HG03280 (cell line): ENCODE measurements around the gene ACTN4.
"Not testable (repeated sequence)": the region's sequence is repeated elsewhere in the genome, so short reads cannot be mapped to it uniquely, and the experiment has no call there.

ENCODE experiments used
- ATAC-seq: cut with Tn5 transposase; IDR thresholded peaks from one replicate; pipeline ENCODE4 v1.9.1; 2021; ENCODE audit warnings: mild to moderate bottlenecking, moderate library complexity; ENCODE audit not compliant: unreplicated experiment

ACTN4 gene

DNA sequence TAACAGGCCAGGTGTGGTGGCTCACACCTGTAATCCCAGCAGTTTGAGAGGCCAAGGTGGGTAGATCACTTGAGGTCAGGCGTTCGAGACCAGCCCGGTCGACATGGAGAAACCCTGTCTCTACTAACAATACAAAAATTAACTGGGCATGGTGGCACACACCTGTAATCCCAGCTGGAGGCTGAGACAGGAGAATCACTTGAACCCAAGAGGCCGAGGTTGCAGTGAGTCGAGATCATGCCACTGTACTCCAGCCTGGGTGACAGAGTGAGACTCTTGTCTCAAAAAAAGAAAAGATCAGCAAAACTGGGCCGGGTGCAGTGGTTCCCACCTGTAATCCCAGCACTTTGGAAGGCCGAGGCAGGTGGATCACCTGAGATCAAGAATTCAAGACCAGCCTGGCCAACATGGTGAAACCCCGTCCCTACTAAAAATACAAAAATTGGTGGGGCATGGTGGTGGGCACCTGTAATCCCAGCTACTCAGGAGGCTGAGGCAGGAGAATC, 114.5 kb downstream of the ACTN4 start:
- not testable (repeated sequence) for ATAC-seq

DNA sequence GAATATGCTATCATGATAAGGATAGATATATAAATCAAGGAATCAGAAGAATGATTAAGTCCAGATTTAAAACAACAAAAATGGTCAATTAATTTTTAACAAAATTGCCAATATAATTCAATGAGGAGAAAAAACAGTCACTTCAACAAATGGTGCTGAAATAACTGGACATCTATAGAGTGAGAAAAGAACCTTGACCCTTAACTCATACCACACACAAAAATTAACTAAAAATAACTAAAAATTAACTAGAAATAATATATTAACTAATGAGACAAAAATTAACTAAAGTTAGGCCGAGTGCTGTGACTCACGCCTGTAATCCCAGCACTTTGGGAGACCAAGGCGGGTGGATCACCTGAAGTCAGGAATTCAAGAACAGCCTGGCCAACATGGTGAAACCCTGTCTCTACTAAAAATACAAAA, 116.4 kb downstream of the ACTN4 start:
- ATAC-seq: no peak

DNA sequence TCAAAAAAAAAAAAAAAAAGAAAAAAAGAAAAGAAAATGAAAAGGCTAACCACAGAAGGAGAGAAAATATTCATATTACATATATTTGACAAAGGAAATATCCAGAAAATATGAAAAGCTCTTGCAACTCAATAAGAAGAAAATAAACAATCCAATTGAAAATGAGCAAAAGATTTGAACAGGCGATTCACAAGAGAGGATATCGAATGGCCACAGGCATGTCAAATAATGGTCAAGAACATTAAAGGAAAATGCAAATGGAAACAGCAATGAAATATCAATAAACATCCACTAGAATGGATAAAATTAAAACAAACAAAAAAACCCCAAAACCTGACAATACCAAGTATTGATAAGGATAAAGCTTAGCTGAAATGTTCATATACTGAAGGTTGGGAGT, 117.8 kb downstream of the ACTN4 start:
- ATAC-seq: no peak

DNA sequence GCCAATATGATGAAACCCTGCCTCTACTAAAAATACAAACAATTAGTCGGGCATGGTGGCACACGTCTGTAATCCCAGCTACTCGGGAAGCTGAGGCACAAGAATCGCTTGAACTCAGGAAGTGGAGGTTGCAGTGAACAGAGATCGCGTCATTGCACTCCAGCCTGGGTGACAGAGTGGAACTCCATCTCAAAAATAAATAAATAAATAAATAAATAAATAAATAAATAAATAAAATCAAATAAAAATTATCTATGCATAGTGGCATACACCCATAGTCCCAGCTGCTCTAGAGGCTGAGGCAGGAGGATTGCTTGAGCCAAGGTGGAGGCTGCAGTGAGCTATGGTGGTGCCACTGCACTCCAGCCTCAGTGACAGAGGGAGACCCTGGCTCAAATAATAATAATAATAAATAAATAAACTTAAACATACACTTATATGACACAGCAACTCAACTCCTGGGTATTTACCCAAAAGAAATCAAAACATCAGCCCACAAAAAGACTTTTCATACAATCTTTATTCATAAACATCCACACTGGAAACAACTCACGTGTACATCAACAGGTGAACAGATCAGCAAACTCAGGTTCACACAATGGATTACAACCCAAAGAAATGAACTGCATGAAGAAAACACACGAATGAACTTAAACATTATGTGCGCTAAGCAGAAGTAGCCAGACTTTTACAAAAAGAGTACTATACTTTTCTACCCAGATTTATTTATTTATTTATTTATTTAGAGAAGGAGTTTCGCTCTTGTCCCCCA, 119.0 kb downstream of the ACTN4 start:
- ATAC-seq: no peak

DNA sequence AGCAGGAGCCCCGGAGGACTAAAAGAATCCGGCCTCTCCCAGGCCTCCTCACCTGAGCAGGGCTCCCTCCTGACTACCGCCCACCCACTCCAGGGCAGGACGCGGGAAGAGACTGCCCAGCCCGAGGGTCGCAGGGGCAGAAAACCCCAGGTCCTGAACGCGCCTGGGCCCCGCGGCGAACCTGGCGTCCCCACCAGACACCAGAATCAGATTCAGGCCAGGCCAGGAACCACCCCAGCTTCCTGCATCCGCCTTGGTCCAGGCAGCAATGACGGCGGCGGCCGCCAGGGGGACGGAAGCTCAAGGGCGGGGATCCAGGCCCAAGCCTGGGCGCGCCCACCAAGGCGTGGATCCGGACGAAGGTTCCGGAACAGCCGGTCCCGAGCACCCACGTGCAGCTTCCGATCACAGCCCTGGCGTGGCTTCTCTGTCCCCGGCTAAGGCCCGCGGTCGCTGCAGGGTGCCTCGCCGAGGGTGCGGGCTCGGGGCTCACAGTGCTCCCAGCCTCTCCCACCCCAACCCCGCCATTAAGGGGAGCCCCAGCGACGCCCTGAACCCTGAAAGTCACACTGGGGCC, 122.3 kb downstream of the ACTN4 start:
- peak; percentile 64 for ATAC-seq

DNA sequence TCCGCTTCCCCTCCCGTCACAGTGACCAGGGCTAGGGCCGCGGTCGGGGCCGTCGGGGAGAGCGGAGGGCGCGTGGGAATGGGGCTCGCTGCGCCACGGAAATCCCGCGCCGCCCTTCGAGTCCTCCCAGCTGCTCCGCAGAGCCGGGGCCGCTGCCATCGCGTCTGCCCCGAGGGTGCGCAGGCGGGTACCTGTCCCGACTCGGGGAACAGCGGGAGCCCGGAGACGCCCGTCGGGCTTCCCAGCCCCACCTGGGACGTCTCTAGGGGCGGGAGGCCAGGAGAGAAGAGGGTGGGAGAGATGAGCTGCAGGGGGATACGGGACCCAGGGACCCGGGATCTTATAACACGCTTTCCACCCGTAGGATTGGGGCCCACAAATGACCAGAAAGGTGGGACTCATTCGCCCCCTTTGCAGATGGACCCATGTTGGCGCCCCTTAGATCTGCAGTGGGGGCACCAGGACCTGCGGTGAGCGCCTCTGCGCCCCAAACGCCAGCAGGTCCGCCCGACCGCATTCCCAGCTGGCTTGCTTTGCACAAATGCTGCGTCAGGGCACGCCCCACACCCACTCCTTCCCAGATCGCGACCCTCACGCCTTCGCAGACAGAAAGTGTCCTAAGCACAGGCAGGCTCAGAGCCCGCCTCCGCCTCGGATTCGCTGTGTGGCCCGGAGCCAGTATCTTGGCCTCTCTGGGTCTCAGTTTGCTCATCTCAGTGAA, 122.9 kb downstream of the ACTN4 start:
- peak; percentile 18 for ATAC-seq

DNA sequence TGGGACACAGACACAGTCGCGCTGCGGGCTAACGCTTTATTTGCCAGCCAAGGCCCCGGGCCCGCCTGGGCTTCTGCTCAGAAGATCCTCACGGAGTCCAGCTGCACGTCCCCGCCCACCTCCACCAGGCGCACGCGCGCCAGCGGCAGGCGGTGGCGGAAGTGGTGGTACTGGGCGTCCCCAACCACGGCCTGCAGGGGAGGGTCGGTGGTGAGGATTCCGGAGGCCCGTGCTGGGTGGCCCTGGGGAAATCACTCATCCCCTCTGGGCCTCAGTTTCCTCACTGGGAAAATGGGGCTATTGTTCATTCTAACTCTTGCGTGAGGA, 123.5 kb downstream of the ACTN4 start:
- ATAC-seq: peak; percentile 53

DNA sequence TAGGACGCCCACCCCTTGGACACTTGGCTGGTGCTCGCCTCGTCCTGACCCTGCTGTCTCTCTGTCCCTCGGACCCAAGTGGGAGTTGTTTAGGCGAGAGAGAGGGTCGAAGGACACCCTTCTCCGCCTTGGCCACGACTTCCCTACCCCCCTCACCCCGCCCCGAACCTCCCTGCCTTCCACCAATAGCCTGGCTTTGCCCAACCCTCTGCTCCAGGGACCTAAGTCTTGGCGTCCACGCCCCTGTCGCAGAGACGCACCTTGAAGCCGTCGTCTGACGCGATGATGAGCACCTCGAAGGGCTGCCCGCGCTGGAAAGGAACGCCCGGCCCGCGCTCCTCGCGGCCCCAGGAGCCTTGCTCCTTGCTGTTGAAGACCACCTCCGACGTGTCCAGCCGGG, 124.1 kb downstream of the ACTN4 start:
- not testable (repeated sequence) for ATAC-seq

DNA sequence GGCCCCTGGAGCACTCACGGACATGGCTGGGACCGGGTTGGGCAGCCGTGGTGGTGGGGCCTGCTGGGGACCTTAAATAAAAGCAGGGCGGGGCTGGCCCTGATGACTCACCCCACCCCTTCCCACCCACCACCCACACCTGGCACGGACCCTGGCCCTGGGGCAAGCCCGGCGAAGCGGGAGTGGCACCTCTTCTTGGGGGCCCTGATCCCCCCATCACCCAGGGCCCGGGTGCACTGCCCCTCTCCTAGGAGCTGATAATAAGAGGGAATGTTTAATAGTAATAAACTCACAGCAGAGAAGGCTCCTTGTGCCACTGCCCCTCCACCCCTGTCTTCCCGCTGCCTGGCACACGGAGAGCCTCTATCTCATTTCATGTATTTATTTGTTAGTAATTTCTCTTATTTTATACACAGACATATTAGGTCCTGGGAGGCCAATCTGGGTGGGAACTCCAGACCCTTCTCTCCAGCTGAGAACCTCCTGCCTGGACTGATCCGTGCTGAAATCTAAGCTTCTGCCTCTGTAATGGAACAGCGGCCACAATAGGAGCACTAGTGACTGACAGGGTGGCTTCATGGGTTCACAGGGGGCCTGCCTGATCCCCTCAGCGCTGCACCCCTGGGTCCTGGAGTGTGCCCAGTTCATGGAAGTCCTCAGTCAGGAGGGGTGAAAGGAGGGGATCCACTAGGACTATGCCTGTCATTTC, 126.2 kb downstream of the ACTN4 start, which contains the start of gene LGALS7:
TSS of gene LGALS7 (minus strand) at position 49 of the 709 bp plus-strand sequence. CDS start at position 24, 25 bp downstream.
- no peak for ATAC-seq

DNA sequence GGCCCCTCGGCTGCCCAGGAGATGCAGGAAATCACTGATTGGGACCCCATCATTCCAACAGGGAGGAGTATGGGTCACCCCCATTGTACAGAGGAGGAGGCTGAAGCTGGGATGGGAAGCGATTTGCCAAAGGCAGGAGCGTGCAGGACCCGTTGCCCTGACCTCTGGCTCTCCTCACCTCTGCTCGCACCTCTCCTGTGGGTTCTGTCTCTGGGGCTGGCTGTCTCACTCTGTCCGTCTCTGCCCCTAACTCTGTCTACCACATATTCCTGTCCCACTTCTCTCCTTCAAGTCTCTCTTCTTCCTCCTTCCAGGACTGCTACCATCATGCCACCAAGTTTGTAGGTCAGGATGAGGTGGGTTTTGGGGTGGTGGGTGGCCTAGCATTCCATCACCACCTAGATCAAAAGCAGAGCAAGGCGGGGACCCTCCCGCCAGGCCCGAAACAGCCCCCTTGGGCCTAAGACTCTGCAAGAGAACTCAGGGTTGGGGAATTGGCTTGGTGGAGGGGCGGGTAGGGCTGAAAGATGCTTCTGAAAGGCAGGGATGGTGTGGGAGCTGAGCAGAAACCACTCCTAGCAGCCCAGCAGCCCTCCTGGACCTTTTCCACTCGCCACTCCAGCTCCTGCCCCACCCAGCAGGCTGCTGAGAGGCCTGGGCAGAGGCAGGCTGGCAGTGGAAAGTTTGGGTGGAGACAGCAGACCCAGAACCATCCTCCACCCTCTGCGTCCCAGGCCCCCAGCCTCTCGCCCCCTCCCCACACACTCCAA, 126.9 kb downstream of the ACTN4 start:
- ATAC-seq: no peak

DNA sequence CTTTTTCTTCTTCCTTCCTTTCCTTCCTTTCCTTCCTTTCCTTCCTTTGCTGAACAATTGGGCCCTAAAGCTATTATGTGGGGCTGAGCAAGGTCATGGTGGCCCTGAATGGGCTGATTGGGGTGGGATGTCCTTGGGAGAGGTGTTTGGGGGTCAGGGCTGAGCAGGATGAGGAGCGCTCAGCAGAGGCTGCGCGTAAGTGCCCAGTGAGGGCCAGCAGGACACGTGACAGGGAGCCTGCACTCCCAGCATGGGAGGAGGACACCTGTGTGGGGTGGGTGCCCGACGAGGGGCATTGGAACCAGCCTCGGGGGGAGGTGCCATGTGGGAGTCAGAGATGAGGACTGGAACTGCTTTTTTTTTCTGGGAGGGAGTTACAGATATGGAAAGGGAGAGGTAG, 131.3 kb downstream of the ACTN4 start:
- no peak for ATAC-seq

DNA sequence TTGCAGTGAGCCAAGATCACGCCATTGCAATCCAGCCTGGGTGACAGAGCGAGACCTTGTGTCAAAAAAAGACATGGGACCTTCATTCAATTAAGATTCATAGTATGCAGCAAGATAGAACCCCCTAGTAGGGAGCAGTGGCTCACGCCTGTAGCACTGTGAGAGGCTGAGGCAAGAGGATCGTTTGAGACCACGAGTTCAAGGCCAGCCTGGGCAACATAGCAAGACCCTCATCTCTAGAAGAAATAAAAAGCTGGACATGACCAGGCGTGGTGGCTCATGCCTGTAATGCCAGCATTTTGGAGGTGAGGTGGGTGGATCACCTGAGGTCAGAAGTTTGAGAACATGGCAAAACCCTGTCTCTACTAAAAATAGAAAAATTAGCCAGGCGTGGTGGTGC, 133.0 kb downstream of the ACTN4 start:
- no peak for ATAC-seq

DNA sequence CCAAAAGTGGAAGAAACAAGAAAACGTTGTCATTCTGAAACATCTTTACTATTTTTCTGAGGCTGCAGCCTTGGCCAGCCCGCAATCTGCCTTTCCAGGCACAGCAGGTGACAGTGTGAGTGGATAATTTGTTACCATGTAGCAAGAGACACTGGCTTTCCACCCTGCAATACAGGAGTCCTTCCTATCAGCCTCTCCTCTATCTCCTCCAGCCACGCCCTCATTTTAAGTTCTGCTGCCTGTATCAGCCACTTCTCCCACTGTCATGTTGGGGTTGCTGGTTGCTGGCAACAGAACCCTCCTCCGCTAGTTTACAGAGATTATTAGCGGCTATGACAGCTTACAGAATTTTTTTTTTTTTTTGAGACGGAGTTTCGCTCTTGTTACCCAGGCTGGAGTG, 133.6 kb downstream of the ACTN4 start:
- ATAC-seq: no peak
